ELR (cell line): ENCODE data around the gene PTPRJ.
"Not testable (repeated sequence)": the region's sequence is repeated elsewhere in the genome, so short reads cannot be mapped to it uniquely, and the experiment has no call there.

Source experiments
- DNase-seq: peaks from one replicate; pipeline ENCODE4 v3.0.0-alpha.2; 2015; ENCODE audit warnings: low read depth

The PTPRJ gene

DNA sequence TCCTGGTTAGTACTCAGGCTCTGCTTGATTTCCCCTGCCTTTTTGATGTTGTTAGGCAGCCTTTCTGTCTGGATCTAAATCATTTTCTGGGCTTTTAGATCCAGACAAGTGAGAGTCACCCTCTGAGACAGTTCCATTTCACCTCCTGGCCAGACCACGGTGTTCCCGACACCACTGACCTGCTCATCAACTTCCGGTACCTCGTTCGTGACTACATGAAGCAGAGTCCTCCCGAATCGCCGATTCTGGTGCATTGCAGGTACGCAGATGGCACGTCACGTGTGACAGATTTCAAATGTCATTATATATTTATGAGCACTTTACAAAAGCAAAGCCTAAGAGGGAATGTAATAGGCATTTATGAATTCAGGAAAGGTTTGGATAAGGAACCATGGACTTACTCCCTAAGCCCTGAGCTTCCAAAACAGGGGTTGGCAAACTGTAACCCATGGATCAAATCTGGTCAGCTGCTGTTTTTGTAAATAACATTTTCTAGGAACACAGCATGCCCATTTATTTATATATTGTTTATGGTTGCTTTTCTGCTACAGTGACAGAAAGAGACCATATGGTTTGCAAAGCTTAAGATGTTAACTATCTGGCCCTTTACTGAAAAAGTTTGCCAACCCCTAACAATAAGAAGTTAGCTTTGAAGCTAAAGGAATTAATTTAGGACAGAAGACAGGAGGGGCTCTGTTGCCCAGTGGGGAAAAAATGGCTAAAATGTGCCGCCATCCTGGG is 183.2 kb downstream of the PTPRJ start:
- no peak for DNase-seq

DNA sequence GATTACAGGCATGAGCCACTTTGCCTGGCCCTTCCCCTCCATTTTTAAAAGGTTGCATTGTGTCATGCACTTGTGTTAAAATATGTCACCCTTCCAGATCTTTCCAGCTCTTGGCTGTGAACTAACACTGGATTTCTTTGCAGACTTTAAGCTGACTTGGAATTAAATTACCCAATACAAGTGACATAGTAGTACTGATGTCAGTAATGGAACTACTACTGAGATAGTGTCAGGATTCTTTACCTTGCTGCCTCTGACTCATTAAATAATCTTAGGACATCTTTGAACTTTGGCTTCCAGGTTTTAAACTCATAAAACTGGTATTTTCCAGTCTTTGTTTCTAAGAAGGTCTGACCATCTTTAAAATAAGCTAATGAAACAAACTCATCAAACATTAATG is 184.5 kb downstream of the PTPRJ start:
- DNase-seq: no peak

DNA sequence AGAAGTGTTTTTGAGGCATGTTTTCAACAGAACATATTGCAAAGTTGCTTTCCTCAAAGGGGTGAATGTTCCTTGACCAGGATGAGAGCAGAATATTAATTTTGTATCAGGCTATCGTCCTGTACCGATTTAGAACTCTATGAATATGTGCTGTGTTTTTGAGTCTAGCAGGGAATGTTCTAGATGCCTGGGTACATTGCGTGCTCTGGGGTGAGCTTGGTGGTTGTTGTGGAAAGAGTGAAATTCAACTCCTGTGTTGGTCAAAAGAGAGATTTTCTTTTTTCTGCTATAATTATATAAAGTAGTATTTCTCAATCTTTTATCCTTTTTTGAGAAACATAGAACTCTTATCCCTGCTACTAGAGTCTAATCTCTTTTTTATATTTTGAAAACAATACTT is 185.1 kb downstream of the PTPRJ start:
- no peak for DNase-seq

DNA sequence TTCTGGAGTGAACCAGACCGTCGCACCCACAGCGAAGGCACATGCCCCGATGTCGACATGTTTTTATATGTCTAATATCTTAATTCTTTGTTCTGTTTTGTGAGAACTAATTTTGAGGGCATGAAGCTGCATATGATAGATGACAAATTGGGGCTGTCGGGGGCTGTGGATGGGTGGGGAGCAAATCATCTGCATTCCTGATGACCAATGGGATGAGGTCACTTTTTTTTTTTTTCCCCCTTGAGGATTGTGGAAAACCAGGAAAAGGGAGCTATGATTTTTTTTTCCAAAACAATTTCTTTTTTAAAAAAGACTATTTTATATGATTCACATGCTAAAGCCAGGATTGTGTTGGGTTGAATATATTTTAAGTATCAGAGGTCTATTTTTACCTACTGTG is 187.0 kb downstream of the PTPRJ start:
- peak; percentile 54 for DNase-seq

DNA sequence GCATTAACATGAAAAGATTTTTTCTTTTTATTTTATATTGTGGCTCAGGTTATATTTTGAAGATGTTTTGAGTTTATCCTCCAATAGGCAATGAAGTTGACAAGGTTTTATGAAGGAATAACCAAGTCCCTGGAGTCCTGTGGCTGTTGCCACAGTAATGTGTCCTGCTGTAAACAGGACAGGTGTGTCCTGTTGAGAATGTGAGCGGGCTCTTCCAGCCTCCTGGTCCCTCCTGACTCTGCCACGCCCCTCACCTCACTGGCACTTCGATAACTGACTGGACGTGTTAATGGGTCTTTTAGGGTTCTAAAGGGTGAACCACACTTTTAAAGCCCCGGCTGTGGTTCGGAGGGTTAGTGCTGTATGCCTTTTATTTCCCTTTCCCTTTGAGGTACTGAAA is 188.5 kb downstream of the PTPRJ start:
- DNase-seq: no peak

DNA sequence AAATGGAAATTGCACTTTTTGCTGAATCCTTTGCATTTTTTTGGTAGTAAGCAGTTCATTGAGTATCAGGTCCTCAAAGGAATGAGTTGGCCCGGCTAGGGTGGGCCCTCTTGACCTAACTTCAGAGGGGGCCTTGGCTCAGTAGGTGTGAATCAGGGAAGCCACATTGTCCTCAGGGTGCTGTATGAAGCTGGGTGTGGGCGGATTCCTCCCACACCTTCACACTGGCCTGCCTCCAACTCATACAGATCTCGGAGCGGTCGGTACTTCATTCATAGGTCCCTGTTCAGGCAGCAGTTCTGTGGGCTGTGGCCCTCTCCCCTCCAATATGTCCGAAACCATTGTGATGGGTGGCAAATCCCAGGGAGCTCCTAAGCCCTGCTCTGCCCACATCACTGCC is 188.9 kb downstream of the PTPRJ start:
- no peak for DNase-seq

DNA sequence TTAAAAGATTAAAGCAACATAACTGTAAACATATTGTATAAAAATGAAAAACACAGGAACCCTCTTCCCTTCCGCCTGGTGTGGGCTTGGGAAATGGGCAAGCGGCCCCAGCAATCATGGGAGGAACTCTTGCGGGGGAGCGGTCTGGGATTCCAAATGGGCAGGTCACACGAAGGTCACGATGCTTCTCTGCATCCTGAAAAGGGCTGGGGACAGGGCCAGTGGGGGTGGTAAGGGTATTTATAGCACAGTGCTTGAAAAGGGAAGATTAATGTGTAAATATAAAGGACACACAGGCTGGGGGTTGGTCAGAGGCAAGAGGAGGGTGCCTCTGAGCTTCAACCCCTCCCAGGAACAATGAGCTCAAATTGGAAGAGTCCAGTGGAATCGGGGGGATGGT is 189.4 kb downstream of the PTPRJ start:
- DNase-seq: no peak

DNA sequence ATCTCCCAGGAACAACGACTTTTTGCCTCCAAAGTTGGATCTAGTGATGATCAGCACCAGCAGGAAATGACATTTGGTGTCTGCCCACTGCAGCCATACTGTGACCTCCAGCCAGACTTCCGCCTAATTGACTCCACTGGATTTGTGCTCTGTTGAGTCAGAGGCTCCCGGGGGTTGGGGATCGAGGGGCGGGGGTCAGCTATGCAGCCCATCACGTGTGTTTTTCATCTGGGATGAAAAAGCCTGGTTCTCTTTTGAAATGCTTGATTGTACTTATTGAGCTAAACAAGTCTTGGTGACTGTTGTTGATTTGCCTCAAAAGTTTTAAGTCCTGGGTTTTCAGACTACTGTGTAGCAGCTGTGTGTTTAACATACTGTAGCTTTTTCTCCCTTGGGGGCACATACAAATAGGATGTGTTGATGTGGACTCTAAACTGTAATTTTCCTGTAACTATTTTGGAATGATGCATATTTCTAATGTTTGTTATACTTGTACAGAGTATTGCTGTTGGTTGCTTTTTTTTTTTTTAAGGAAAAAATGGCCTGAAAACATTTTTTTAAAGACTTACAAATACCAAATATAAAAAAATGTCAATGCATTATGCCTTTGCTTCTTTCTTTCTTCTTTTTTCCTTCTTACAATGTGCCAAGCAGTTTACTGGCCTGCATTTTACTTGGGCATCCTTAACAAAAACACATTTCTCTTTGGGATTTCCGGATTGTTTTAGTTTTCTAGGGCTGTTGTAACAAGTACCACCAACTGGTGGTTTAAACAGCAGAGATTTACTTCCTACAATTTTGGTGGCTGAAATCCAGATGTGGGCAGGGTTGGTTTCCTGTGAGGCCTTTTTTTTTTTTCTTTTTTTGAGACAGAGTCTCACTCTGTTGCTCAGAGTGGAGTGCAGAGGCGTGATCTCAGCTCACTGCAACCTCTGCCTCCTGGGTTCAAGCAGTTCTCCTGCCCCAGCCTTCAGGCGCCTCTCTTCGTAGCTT is 190.2 kb downstream of the PTPRJ start:
- DNase-seq: peak; percentile 32

DNA sequence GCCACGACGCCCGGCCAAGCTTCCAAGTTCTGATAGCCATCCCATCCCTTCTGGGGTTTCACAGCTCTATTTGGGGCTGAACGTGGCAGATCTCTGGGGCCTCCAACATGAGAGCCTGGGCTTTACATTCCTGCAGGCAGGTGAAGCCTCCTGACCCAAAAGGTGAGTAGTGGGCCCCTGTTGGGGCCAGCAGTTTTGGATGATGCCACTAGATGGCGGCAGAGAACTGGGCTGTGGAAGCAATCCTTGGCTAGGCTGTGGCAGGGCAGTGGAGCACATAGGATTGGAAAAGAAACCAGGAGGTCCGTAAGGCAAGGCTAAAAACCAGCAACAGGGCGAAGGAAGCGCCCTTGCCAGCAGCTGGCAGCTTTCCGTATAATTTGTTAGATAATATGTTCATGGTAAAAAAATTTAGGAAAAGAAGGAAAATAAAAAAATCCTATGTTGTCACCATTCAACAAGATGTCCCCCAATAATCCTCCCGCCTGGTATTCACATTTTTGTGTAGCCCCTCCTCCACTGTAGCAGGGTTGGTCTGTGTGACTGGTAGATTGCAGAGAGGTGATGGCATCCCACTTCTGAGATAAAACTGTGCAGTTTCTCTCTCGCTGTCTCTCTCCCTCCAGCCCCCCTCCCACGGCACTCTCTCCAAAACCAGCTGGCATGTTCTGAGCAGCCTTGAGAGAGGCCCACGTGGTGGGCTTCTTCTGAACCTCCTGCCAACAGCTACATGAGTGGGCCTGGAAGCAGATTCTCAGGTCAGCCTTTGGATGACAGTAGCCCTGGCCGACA is 192.7 kb downstream of the PTPRJ start:
- DNase-seq: peak; percentile 64

DNA sequence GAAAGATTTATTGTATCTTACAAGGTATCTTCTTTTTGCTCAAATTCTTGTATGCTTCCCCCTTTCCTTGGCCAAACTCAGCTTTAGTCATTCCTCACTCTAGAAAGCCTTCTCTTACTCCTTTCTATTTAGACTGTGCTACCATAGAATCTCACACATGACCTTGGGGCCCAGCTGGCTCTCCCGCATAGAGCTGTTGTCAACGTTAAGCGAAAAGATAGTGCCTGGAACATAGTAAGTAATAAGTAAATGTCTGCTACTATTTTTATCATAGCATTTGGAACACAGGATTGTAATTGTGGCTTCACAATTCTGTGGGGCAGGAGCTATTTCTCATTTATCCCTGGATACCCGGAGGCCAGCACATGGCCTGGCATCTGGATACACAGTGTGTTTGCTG is 197.3 kb downstream of the PTPRJ start:
- no peak for DNase-seq

DNA sequence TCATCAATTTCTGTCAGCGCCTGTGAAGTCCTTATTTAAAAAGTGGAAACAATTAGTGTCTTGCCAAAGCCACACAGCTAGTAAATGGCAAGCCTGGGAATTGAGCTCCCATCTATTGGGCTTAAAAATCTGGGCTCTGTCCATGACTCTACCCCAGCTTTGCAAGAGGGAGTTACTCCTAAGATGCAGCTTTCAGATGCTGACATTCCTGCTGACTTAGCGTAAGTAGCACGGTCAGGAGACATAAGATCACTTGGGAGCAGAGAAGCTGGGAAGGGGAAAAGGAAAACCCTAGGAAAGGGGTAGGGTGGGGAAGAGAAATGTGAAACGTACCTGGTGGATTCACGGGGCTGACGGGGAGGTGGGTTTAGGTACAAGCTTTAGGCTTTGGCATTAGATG is 200.3 kb downstream of the PTPRJ start:
- DNase-seq: no peak

DNA sequence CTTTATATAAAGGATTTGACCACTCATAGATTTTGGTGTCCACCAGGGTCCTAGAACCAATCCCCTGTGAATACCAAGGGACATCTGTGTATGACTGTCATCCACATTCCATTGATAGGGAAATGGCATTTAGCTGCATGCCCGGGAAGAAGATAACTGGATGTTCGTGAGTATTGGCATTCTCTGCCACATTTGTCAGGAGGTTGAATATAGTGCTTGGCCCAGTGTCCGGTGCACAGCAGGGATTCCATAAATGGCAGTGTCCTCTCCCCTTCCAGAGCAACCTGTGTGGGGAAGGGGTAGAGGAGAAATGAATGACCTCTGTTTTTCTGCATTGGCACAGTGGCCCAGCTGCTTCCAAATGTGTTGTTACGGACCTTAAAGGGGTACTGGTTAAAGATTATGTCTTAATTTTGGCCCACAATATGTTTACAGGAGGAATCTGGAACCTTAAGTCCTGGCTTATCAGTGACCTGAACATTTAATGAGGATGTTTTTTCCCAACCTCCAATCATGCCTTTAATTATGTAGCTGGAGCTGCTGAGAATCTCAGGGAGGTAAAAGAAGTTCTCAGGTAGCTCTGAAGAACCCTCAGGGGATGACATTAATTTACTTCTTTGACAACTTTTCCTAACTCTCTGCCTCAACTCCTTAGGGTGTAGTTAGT is 202.6 kb downstream of the PTPRJ start:
- DNase-seq: no peak

DNA sequence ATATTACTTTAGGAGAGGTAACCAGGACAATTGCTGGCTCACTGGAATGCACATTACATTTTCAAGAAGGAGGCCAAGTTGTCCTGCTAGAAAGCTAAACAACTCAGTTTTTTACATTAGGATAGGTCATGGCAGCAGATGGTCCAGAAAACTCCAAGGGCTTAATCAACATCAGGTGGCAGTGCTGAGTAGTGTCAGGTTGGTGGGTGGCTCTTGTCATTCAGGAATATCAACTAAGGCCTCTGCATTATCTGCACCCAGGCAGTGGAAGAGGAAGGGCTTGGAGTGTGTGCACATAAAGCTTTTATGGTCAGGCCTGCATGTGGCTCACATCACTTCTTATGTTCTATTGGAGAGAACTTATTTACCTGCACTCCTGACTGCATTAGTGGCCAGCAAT is 204.1 kb downstream of the PTPRJ start:
- DNase-seq: no peak

DNA sequence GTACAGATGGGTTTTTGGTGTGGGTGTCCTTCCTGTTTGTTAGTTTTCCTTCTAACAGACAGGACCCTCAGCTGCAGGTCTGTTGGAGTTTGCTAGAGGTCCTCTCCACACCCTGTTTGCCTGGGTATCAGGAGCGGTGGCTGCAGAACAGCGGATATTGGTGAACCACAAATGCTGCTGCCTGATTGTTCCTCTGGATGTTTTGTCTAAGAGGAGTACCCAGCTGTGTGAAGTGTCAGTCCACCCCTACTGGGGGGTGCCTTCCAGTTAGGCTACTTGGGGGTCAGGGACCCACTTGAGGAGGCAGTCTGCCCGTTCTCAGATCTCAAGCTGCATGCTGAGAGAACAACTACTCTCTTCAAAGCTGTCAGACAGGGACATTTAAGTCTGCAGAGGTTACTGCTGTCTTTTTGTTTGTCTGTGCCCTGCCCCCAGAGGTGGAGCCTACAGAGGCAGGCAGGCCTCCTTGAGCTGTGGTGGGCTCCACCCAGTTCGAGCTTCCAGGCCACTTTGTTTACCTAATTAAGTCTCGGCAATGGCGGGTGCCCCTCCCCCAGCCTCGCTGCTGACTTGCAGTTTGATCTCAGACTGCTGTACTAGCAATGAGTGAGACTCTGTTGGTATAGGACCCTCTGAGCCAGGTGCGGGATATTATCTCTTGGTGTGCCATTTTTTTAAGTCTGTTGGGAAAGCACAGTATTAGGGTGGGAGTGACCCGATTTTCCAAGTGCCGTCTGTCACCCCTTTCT is 210.7 kb downstream of the PTPRJ start:
- DNase-seq: not testable (repeated sequence)

DNA sequence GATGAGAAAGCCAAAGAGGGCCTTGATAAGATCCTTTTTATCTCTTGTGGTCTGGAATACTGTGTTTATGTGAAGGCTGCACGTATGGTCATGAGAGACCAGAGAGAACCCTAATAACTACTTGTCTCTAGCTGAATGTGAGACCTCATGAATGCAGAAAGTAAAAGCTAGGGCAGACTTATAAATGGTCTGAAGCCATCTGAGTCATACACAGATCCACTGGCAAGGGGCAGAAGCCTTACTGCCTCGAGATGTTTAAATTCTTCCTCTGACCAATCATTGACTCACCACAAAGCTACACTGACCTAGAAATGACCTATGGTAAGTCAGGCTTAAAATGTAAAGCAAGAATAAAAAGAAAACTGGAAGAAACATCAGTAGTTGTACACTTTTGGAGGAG is 213.5 kb downstream of the PTPRJ start:
- DNase-seq: peak; percentile 84

DNA sequence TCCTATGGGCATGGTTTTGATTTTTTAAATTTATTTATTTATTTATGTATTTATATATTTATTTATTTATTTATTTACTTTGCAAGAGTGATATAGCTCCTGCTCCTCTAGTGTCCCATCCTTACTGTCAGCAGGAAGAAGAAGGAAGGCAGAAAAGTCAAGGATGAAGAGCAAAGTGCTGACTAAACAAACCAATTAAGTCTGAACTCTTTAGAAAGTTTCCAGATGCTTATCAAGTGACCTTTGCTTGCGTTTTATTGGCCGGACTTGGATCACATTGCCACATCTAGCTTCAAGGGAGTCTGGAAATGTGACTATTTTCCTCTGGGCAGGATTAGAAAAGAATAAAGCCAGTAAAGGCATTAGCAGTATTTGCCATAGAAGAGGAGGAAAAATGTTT is 227.5 kb downstream of the PTPRJ start:
- DNase-seq: no peak

DNA sequence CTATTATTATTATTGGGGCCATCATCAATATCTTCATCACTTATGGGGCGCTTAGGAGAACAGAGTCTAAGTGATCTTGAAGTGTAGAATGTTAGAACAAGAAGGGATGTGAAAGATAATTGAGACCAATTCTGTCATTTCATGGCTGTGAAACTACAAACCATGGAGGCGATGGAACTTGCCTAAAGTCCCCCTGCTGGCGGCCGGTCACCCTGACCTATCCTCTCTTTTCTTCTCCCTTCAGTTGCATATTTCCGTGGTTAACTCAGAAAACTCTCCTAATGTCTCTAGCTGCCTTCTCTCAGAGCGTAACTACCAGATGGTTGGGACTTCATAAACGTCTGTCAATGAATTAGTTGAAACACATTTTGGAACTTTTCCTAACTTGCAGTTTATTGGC is 229.7 kb downstream of the PTPRJ start:
- peak; percentile 50 for DNase-seq

DNA sequence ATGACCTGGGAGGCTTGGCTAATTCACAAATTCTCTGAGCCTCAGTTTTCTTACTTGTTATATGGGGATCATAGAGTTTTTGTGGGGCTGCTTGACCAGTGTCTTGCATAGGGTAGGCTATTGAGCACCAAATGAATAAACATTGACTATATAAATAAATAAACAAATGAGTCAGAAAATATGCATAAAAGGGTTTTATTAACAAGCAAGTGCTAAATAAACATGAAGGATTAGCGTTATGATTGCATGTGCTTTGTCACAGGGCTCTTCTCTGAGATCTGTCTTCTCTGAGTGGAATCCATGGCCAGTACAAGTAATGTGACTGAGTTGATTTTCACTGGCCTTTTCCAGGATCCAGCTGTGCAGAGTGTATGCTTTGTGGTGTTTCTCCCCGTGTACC is 236.2 kb downstream of the PTPRJ start, which contains the start of gene OR4B1:
Gene OR4B1, plus strand, starts transcription at position 301 of the 400 bp plus-strand sequence. Its CDS starts 0 bp downstream, at position 301.
- DNase-seq: no peak
